ENCODE measurements around the gene SPA17. TPM values are rescaled to one million over a fixed set of nuclear protein-coding genes. Genes with fewer than 3 reads are reported as not detected.
A peak's percentile ranks its signal among the peaks of the same experiment; 100 is the strongest.

Gene SPA17
- total RNA-seq, 1 experiment from 2014 or later, result 9.8 TPM

DNA sequence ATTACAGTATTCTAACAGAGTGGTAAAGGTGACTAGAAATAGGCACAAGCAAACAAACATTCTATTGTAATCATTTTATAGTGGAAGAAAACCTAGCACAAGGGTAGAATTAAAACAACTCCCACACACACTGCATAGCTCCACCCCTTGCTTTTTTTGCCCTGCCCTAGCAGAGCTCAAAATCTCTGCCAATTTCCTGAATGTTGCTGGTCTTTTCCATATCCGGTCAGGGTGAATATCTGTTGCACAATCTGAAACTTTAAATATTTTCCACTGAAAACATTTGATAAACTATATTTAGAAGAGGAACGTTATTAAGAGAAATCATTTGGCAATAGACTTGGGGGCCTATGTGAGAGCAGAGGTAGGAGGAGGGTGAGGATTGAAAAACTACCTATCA lies 2.7 kb downstream of the SPA17 start:
- no peaks in the 10 kb centered on the region for H3K36me3 ChIP-seq (replicated peaks; ENCODE audit: control insufficient read depth, insufficient read depth, low read length)
- H3K4me3 ChIP-seq (ENCODE audit: insufficient read depth, low read depth, low read length), result no peak overlapping the region
- no peak for DNase-seq
- H3K27me3 ChIP-seq (ENCODE audit: control insufficient read depth, insufficient read depth, low read length), result peaks cover 14% of the 10 kb centered on the region

DNA sequence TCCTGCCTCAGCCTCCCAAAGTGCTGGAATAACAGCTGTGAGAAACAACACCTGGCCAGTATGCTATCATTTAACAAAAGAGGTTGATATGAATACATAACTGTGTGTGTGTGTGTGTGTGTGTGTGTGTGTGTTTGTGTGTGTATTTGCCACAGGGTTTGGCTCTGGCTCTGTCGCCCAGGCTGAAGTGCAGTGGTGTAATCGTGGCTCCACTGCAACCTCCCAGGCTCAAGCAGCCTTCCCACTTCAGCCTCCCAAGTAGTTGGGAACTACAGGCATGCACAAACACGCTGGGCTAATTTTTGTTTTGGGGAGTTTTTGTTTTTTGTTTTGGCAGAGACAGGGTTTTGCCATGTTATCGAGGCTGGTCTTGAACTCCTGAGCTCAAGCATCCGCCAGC lies 4.7 kb downstream of the SPA17 start:
- H3K36me3 ChIP-seq (replicated peaks; ENCODE audit: control insufficient read depth, insufficient read depth, low read length), result no peaks in the 10 kb centered on the region
- no peak overlapping the region for H3K4me3 ChIP-seq (ENCODE audit: insufficient read depth, low read depth, low read length)
- no peak for DNase-seq
- H3K27me3 ChIP-seq (ENCODE audit: control insufficient read depth, insufficient read depth, low read length), result peaks cover under 1% of the 10 kb centered on the region; the same call in 1 of the 2 replicates

DNA sequence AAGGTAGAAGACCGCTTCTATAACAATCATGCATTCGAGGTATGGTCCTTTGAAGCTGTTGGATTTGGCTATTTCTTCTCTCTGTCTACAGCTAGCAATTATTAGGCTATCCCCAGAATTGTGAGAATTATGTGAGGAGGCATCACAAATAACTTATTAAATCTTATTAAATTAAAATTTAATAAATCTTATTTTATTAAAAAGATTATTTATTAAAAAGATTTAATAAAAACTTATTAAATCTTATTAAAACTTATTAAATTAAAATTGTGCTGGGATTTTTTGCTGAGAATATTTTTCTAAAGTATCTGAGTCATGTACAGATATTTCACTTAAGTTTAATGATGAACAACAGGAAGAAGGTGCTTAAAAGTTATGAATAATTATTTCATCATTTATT lies 7.7 kb downstream of the SPA17 start:
- H3K27me3 ChIP-seq (ENCODE audit: control insufficient read depth, insufficient read depth, low read length), result no peaks in the 10 kb centered on the region
- no peak overlapping the region for H3K4me3 ChIP-seq (ENCODE audit: insufficient read depth, low read depth, low read length)
- no peak for DNase-seq
- H3K36me3 ChIP-seq (replicated peaks; ENCODE audit: control insufficient read depth, insufficient read depth, low read length), result no peaks in the 10 kb centered on the region

GRCh38 chr11:124682443-124682842 lies 8.7 kb downstream of the SPA17 start:
- Histone ChIP-seq H3K36me3 (replicated peaks; ENCODE audit: control insufficient read depth, insufficient read depth, low read length) (no peaks in the 10 kb centered on the region), H3K27me3 (ENCODE audit: control insufficient read depth, insufficient read depth, low read length) (no peaks in the 10 kb centered on the region), H3K4me3 (ENCODE audit: insufficient read depth, low read depth, low read length) (no peak overlapping the region)
- DNase-seq, result no peak

DNA sequence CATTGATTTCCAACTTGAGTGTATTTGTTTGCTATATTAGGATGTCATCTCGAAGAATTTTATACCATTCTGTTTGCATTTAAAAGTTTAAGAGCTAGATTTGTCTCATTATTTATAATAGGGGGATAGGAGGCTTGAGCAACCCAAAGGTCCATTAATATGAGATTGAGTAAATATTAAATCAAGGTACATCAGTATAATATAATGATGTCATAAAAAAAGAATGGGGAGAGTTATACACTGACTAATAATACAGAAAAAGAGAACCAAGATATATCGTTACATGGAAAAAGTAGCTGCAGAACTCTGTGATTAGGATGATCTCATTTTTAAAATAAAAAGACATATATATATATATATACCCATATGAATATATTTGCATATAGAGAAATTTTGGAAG lies 19.4 kb downstream of the SPA17 start:
- no peaks in the 10 kb centered on the region for H3K27me3 ChIP-seq (ENCODE audit: control insufficient read depth, insufficient read depth, low read length)
- H3K36me3 ChIP-seq (replicated peaks; ENCODE audit: control insufficient read depth, insufficient read depth, low read length), result no peaks in the 10 kb centered on the region
- DNase-seq, result no peak
- no peak overlapping the region for H3K4me3 ChIP-seq (ENCODE audit: insufficient read depth, low read depth, low read length)

DNA sequence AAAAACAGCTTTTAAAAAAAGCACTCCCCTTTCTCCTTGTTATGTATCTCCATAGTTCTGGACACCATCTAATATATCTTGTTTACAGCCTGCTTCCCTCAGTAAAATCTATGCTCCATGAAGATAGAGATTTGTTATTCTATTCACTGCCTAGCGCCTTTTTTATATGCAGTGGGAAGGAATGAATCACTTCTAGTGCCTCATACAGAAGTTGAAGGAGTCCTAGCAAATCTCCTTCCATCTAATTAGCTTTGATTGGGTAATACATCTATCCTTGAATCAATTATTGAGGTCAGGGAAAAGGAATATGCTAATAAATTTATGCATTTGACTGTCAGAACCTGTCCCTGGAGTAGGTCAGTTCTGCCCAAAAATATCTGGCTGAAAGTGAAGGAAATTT lies 25.8 kb downstream of the SPA17 start:
- Histone ChIP-seq H3K36me3 (replicated peaks; ENCODE audit: control insufficient read depth, insufficient read depth, low read length) (no peaks in the 10 kb centered on the region), H3K27me3 (ENCODE audit: control insufficient read depth, insufficient read depth, low read length) (no peaks in the 10 kb centered on the region), H3K4me3 (ENCODE audit: insufficient read depth, low read depth, low read length) (no peak overlapping the region)
- no peak for DNase-seq

DNA sequence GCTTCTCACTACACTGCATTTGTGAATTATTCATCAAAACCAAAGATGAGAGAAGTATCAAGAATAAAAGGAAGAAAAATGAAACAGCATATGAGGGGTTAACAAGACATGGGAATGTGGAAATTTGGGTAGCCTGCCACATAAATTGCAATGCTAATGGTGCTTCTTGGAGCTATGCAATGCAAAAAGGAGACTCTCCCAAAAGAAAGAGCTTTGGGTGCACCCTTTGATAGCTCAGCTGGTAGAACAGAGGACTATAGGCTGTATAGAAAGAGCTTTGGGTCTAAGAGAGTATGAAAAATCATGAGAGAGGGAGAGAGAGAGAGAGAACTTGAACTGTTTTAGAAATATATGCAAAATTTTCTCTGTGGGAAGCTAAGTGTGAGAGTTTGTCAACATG lies 26.3 kb downstream of the SPA17 start:
- Histone ChIP-seq H3K36me3 (replicated peaks; ENCODE audit: control insufficient read depth, insufficient read depth, low read length) (no peaks in the 10 kb centered on the region), H3K4me3 (ENCODE audit: insufficient read depth, low read depth, low read length) (no peak overlapping the region), H3K27me3 (ENCODE audit: control insufficient read depth, insufficient read depth, low read length) (no peaks in the 10 kb centered on the region)
- no peak for DNase-seq

DNA sequence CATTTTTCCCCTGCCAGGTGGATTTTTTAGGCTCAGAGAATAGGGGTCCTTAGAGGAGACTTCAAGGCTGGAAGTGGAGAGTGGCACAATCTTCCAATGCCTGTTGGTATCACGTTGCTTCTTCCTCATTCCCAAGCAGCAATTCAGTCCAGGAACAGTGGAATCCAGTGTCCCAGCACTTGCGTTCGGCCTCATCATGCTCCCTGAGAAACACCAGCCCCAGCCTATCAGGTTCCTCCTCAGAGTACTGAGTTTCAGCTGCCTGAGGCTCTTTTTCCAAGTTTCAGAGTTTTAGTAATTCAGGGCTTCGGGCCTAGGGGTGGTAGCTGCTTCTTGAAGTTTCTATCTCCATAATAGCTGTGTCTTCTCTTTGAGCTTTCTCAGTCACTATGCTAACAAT lies 34.1 kb downstream of the SPA17 start:
- H3K36me3 ChIP-seq (replicated peaks; ENCODE audit: control insufficient read depth, insufficient read depth, low read length), result no peaks in the 10 kb centered on the region
- no peak overlapping the region for H3K4me3 ChIP-seq (ENCODE audit: insufficient read depth, low read depth, low read length)
- no peaks in the 10 kb centered on the region; the same call in 1 of the 2 replicates for H3K27me3 ChIP-seq (ENCODE audit: control insufficient read depth, insufficient read depth, low read length)
- no peak for DNase-seq

DNA sequence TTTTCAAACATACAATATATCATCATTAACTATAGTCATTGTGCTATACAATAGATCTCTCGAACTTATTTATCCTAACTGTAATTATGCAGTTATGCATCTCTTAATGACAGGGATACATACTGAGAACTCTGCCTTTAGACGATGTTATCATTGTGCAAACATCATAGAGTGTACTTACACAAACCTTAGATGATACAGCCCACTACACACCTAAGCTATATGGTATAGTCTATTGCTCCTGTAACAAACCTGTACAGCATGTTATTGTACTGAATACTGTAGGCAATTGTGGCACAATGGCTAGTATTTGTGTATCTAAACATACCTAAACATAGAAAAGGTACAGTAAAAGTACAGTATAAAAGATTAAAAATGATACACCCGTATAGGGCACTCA lies 38.7 kb downstream of the SPA17 start:
- no peaks in the 10 kb centered on the region for H3K36me3 ChIP-seq (replicated peaks; ENCODE audit: control insufficient read depth, insufficient read depth, low read length)

GRCh38 chr11:124716591-124716990 lies 42.9 kb downstream of the SPA17 start:
- H3K36me3 ChIP-seq (replicated peaks; ENCODE audit: control insufficient read depth, insufficient read depth, low read length), result no peaks in the 10 kb centered on the region
- no peak for DNase-seq
- H3K27me3 ChIP-seq (ENCODE audit: control insufficient read depth, insufficient read depth, low read length), result peaks cover 64% of the 10 kb centered on the region
- no peak overlapping the region for H3K4me3 ChIP-seq (ENCODE audit: insufficient read depth, low read depth, low read length)

More for the DNA sequence above, 38.7 kb downstream of the SPA17 start:
- Histone ChIP-seq H3K4me3 (ENCODE audit: insufficient read depth, low read depth, low read length) (no peak overlapping the region), H3K27me3 (ENCODE audit: control insufficient read depth, insufficient read depth, low read length) (peaks cover 22% of the 10 kb centered on the region)
- no peak for DNase-seq

DNA sequence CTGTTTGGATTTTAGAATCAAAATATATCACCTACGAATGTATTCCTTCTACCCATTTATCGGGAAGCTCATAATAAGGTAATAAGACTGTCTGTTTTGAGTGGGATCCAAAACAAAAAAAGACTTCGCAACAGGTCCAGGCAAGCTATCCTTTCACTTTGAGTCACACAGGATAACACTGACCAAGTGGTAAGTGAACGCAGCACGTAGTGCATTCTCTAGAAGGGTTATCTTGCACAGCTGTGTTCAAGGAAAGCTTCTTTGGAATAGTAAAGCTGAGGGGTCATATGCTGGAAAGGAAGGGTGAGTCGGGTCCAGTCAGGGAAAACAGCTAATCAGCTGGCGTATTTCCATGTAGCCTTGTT lies 43.7 kb downstream of the SPA17 start:
- DNase-seq, result no peak
- H3K36me3 ChIP-seq (replicated peaks; ENCODE audit: control insufficient read depth, insufficient read depth, low read length), result no peaks in the 10 kb centered on the region
- no peak overlapping the region for H3K4me3 ChIP-seq (ENCODE audit: insufficient read depth, low read depth, low read length)
- peaks cover 72% of the 10 kb centered on the region for H3K27me3 ChIP-seq (ENCODE audit: control insufficient read depth, insufficient read depth, low read length)

DNA sequence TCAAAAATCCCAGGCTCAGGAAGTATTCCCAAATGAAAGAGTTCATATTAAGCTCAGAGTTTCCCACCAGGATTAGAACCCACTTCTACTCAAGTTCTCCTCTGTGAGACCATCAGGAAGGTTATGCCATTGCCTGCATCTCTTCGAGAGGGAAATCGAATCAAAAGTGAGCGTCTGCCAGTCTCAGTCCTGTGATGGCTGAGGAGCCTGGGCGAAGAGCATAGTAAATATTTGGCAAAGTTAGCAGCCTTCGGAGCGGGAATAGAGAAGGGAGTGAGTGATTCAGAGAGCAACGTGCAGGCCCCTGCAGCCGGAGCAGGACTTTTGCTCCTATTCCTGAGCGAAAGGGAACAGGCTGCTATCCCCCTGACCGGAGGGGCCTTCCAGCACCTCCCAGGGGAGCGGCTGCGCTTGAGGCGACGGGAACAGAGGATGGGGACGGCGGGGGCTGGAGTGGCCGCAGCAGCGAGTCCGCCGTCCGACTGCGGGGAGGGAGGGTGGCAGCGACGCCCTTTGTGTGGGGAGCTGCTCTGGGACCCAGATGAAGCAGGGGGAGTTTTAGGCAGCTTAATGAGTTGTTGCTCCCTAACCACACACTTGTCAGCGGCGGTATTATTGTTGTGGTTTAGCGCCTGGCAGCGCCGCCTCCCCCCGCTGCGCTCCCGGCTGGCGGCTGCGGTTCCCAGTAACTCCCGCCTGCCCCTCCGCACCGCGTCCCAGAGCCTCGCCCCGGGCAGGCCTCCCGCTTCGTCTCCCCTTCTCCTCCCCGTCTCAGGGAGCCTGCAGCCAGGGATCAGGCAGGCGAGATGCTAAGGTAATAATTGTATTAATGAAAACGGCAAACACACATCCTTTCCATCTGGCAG lies 44.3 kb downstream of the SPA17 start:
- Histone ChIP-seq H3K36me3 (replicated peaks; ENCODE audit: control insufficient read depth, insufficient read depth, low read length) (no peaks in the 10 kb centered on the region), H3K27me3 (ENCODE audit: control insufficient read depth, insufficient read depth, low read length) (peaks cover 77% of the 10 kb centered on the region), H3K4me3 (ENCODE audit: insufficient read depth, low read depth, low read length) (peak overlapping the region; percentile 29)
- DNase-seq, result peak; percentile 84

DNA sequence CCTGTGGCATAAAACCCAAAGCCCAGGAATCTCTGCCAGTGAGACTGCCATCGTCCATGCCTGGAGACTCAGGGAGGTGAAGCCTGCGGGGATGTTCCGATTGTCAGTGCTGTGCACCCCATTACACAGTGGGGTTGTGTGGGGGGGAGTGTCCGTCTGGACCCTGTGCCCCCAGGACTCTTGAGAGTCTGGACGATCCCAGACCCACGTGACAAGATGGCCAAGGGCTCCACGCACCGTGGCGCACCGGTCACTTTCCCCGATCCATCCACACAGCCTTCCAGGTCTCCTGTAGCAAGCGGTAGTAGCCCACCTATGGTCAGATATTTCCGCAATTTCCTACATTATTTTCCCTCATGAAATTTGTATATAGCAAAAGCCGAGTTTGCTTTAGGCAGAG lies 45.1 kb downstream of the SPA17 start:
- H3K27me3 ChIP-seq (ENCODE audit: control insufficient read depth, insufficient read depth, low read length), result peaks cover 85% of the 10 kb centered on the region
- peak; percentile 38 for DNase-seq
- peak overlapping the region; percentile 29; the same call in 1 of the 2 replicates for H3K4me3 ChIP-seq (ENCODE audit: insufficient read depth, low read depth, low read length)
- no peaks in the 10 kb centered on the region for H3K36me3 ChIP-seq (replicated peaks; ENCODE audit: control insufficient read depth, insufficient read depth, low read length)

GRCh38 chr11:124719534-124719933 lies 45.8 kb downstream of the SPA17 start:
- Histone ChIP-seq H3K4me3 (ENCODE audit: insufficient read depth, low read depth, low read length) (no peak overlapping the region), H3K27me3 (ENCODE audit: control insufficient read depth, insufficient read depth, low read length) (peaks cover 93% of the 10 kb centered on the region), H3K36me3 (replicated peaks; ENCODE audit: control insufficient read depth, insufficient read depth, low read length) (no peaks in the 10 kb centered on the region)
- no peak for DNase-seq

GRCh38 chr11:124722176-124722575 lies 48.5 kb downstream of the SPA17 start:
- DNase-seq, result no peak
- Histone ChIP-seq H3K4me3 (ENCODE audit: insufficient read depth, low read depth, low read length) (no peak overlapping the region), H3K36me3 (replicated peaks; ENCODE audit: control insufficient read depth, insufficient read depth, low read length) (no peaks in the 10 kb centered on the region), H3K27me3 (ENCODE audit: control insufficient read depth, insufficient read depth, low read length) (peaks cover 78% of the 10 kb centered on the region)
